Measurements from ENCODE around the gene LDAF1. TPM values are rescaled to one million over a fixed set of nuclear protein-coding genes. Genes with fewer than 3 reads are reported as not detected.
"Not testable (repeated sequence)": the region's sequence is repeated elsewhere in the genome, so short reads cannot be mapped to it uniquely, and the experiment has no call there.

The LDAF1 gene
- total RNA-seq, 1 donor from 2014 or later = 155 TPM

GRCh38 chr16:21194771-21195301 is 36.4 kb downstream of the LDAF1 start:
- DNase-seq (ENCODE audit: low spot score) = no peak

- DNase-seq (ENCODE audit: low spot score) = not testable (repeated sequence)
Measured at GRCh38 chr16:21195330-21195729, 36.9 kb downstream of the LDAF1 start.

GRCh38 chr16:21197112-21197511 is 38.6 kb downstream of the LDAF1 start:
- DNase-seq (ENCODE audit: low spot score) = no peak

- DNase-seq (ENCODE audit: low spot score) = no peak
Measured at GRCh38 chr16:21197621-21198020, 39.1 kb downstream of the LDAF1 start.

- DNase-seq (ENCODE audit: low spot score) = no peak
Measured at GRCh38 chr16:21199607-21200218, 41.2 kb downstream of the LDAF1 start.

- no peak for DNase-seq (ENCODE audit: low spot score)
Measured at GRCh38 chr16:21203155-21203797, 44.8 kb downstream of the LDAF1 start.

GRCh38 chr16:21205303-21205702 is 46.8 kb downstream of the LDAF1 start:
- DNase-seq (ENCODE audit: low spot score) = no peak

GRCh38 chr16:21206550-21206949 is 48.1 kb downstream of the LDAF1 start:
- no peak for DNase-seq (ENCODE audit: low spot score)

GRCh38 chr16:21208446-21209230 is 50.2 kb downstream of the LDAF1 start:
- no peak for DNase-seq (ENCODE audit: low spot score)

- no peak for DNase-seq (ENCODE audit: low spot score)
Measured at GRCh38 chr16:21211486-21211885, 53.0 kb downstream of the LDAF1 start, which contains the start of gene ZP2. Gene ZP2, minus strand, starts transcription at chr16:21211574. Its CDS starts 27 bp downstream, at chr16:21211547.

- no peak for DNase-seq (ENCODE audit: low spot score)
Measured at GRCh38 chr16:21214086-21214485, 55.6 kb downstream of the LDAF1 start.

- no peak for DNase-seq (ENCODE audit: low spot score)
Measured at GRCh38 chr16:21217121-21217520, 58.6 kb downstream of the LDAF1 start.

- DNase-seq (ENCODE audit: low spot score) = no peak
Measured at GRCh38 chr16:21218153-21218552, 59.7 kb downstream of the LDAF1 start.

- DNase-seq (ENCODE audit: low spot score) = no peak
Measured at GRCh38 chr16:21219551-21219950, 61.1 kb downstream of the LDAF1 start.

GRCh38 chr16:21222495-21223337 is 64.2 kb downstream of the LDAF1 start:
- no peak for DNase-seq (ENCODE audit: low spot score)

GRCh38 chr16:21223787-21224186 is 65.3 kb downstream of the LDAF1 start:
- DNase-seq (ENCODE audit: low spot score) = no peak

GRCh38 chr16:21224800-21225199 is 66.3 kb downstream of the LDAF1 start:
- no peak for DNase-seq (ENCODE audit: low spot score)

GRCh38 chr16:21226749-21227148 is 68.3 kb downstream of the LDAF1 start:
- no peak for DNase-seq (ENCODE audit: low spot score)

GRCh38 chr16:21227866-21228265 is 69.4 kb downstream of the LDAF1 start:
- DNase-seq (ENCODE audit: low spot score) = no peak

GRCh38 chr16:21228361-21228872 is 69.9 kb downstream of the LDAF1 start:
- DNase-seq (ENCODE audit: low spot score) = no peak

Data from umbilical cord (tissue), 2 donors.